H1 (cell line): Measurements from ENCODE around the gene IRAG1. TPM values are rescaled to one million over a fixed set of nuclear protein-coding genes. Genes with fewer than 3 reads are reported as not detected.

Experiments used
- CTCF ChIA-PET: fragments of 300-600 bp; sonication (Branson Sonifier 250); formaldehyde crosslinking; loops from one replicate; lab custom pipeline; 2021; ENCODE audit not compliant: partially characterized antibody; lab: Charles Lee
- POLR2A ChIA-PET: fragments of 300-600 bp; sonication (Branson Sonifier 250); formaldehyde crosslinking; loops from one replicate; lab custom pipeline; 2021; ENCODE audit warnings: inconsistent platforms; ENCODE audit not compliant: partially characterized antibody; lab: Charles Lee
- DNase-seq, 2 experiments: peaks; one replicate each; pipeline versions ENCODE4 v3.0.0 to v3.0.0-alpha.2; 2010 to 2022; ENCODE audit warnings: low spot score in 2 of 2, low read depth in 1 of 2, mixed read lengths in 1 of 2
- FAIRE-seq: peaks from 2 replicates; lab custom pipeline; 2011; peaks lifted over from hg19 to GRCh38; lab: Jason Lieb, UNC
- H2AFZ ChIP-seq: 2 replicates; pipeline ENCODE4 v1.8.1; 2012; ENCODE audit warnings: low read length, inconsistent platforms
- H2AK5ac ChIP-seq: 2 replicates; pipeline ENCODE4 v1.6.1; 2013; ENCODE audit warnings: low read depth, low read length
- H2BK120ac ChIP-seq: replicated peaks from 2 replicates; pipeline ENCODE3; 2013; ENCODE audit warnings: low read depth, low read length, inconsistent platforms
- H2BK12ac ChIP-seq: 2 replicates; pipeline ENCODE4 v1.6.1; 2013; ENCODE audit warnings: low read depth, low read length
- H2BK15ac ChIP-seq: 2 replicates; pipeline ENCODE4 v1.6.1; 2013; ENCODE audit warnings: low read length
- H2BK20ac ChIP-seq: 2 replicates; pipeline ENCODE4 v1.6.1; 2013; ENCODE audit warnings: low read length
- H2BK5ac ChIP-seq: 2 replicates; pipeline ENCODE4 v1.6.1; 2013; ENCODE audit warnings: low read depth, low read length
- H3K14ac ChIP-seq: 2 replicates; pipeline ENCODE4 v1.6.1; 2013; ENCODE audit warnings: inconsistent platforms; ENCODE audit not compliant: insufficient read length
- H3K18ac ChIP-seq: 2 replicates; pipeline ENCODE4 v1.6.1; 2013; ENCODE audit warnings: low read length; ENCODE audit errors: extremely low read depth
- H3K23ac ChIP-seq: 2 replicates; pipeline ENCODE4 v1.6.1; 2013; ENCODE audit warnings: inconsistent platforms; ENCODE audit not compliant: insufficient read length
- H3K23me2 ChIP-seq: 2 replicates; pipeline ENCODE4 v1.6.1; 2013; ENCODE audit warnings: low read depth, low read length
- H3K27ac ChIP-seq: 2 replicates; pipeline ENCODE4 v1.6.1; 2011; ENCODE audit warnings: low read depth, low read length, inconsistent platforms
- H3K27me3 ChIP-seq, 4 experiments: replicated peaks in 1 of 4; 1 replicate in 1 of 4; 2 replicates in 3 of 4; pipeline versions ENCODE4 v1.6.1 to v1.8.1; 2011 to 2013; ENCODE audit warnings: low read length in 3 of 4, mild to moderate bottlenecking in 3 of 4, inconsistent platforms in 2 of 4, mixed read lengths in 2 of 4, moderate library complexity in 1 of 4; ENCODE audit not compliant: control insufficient read depth in 3 of 4, insufficient read depth in 3 of 4; ENCODE audit errors: extremely low read depth in 1 of 4
- H3K36me3 ChIP-seq, 4 experiments: 2 replicates each; pipeline versions ENCODE4 v1.6.1 to v1.8.1; 2011 to 2013; ENCODE audit warnings: mild to moderate bottlenecking in 4 of 4, low read length in 3 of 4, moderate library complexity in 2 of 4, control low read depth in 1 of 4, inconsistent platforms in 1 of 4; ENCODE audit not compliant: insufficient read depth in 4 of 4, control insufficient read depth in 2 of 4
- H3K4ac ChIP-seq: replicated peaks from 2 replicates; pipeline ENCODE3; 2013; ENCODE audit warnings: low read length, low read depth, mixed read lengths, inconsistent platforms; ENCODE audit not compliant: insufficient read length
- H3K4me1 ChIP-seq, 4 experiments: replicated peaks in 1 of 4; 1 replicate in 1 of 4; 2 replicates in 3 of 4; pipeline versions ENCODE4 v1.6.1 to v1.8.1; 2011 to 2013; ENCODE audit warnings: low read length in 3 of 4, inconsistent platforms in 2 of 4, mixed read lengths in 1 of 4; ENCODE audit not compliant: insufficient read depth in 4 of 4, control insufficient read depth in 3 of 4
- H3K4me2 ChIP-seq, 2 experiments: 2 replicates each; pipeline versions ENCODE4 v1.6.1 to v1.8.1; 2011 to 2013; ENCODE audit warnings: low read depth in 2 of 2, low read length in 2 of 2, control low read depth in 1 of 2, inconsistent platforms in 1 of 2, mild to moderate bottlenecking in 1 of 2; ENCODE audit not compliant: insufficient read depth in 1 of 2
- H3K4me3 ChIP-seq, 4 experiments: fragments of 200-600, 300-600 bp in 1 of 4; sonication (generic), shearing (Covaris generic), sonication (Bioruptor Twin) in 1 of 4; 2 replicates each; pipeline versions ENCODE4 v1.5.1 to v1.8.1; 2011 to 2016; ENCODE audit warnings: low read length in 4 of 4, low read depth in 3 of 4, control low read depth in 2 of 4, inconsistent platforms in 2 of 4, mild to moderate bottlenecking in 2 of 4, mixed read lengths in 1 of 4, moderate library complexity in 1 of 4; ENCODE audit not compliant: insufficient read depth in 2 of 4; ENCODE audit errors: extremely low read depth in 1 of 4
- H3K56ac ChIP-seq: replicated peaks from 2 replicates; pipeline ENCODE3; 2013; ENCODE audit warnings: low read depth, mild to moderate bottlenecking, mixed read lengths, low read length, inconsistent platforms; ENCODE audit not compliant: insufficient read length
- H3K79me1 ChIP-seq: 2 replicates; pipeline ENCODE4 v1.6.1; 2013; ENCODE audit warnings: low read depth, low read length, control low read depth
- H3K79me2 ChIP-seq, 2 experiments: 2 replicates each; pipeline versions ENCODE4 v1.6.1 to v1.8.1; 2012 to 2013; ENCODE audit warnings: low read length in 2 of 2, mild to moderate bottlenecking in 2 of 2, inconsistent platforms in 1 of 2; ENCODE audit not compliant: insufficient read depth in 2 of 2, control insufficient read depth in 1 of 2
- H3K9ac ChIP-seq, 4 experiments: replicated peaks in 1 of 4; 1 replicate in 1 of 4; 2 replicates in 3 of 4; pipeline versions ENCODE4 v1.6.1 to v1.8.1; 2011 to 2013; ENCODE audit warnings: low read depth in 3 of 4, low read length in 3 of 4, control low read depth in 2 of 4, mild to moderate bottlenecking in 2 of 4, moderate library complexity in 2 of 4, inconsistent platforms in 1 of 4; ENCODE audit errors: extremely low read depth in 1 of 4
- H3K9me3 ChIP-seq, 2 experiments: 2 replicates each; pipeline versions ENCODE4 v1.6.1 to v1.8.1; 2012 to 2013; ENCODE audit warnings: mild to moderate bottlenecking in 2 of 2, moderate library complexity in 2 of 2, control low read depth in 1 of 2, inconsistent platforms in 1 of 2, low read depth in 1 of 2, low read length in 1 of 2, mixed read lengths in 1 of 2; ENCODE audit not compliant: insufficient read depth in 2 of 2
- H4K20me1 ChIP-seq, 2 experiments: replicated peaks in 1 of 2; 2 replicates each; pipeline versions ENCODE3 to v1.8.1; 2011 to 2013; ENCODE audit warnings: inconsistent platforms in 2 of 2, low read length in 2 of 2, mild to moderate bottlenecking in 1 of 2; ENCODE audit not compliant: insufficient read depth in 2 of 2, control insufficient read depth in 1 of 2
- H4K5ac ChIP-seq: 2 replicates; pipeline ENCODE4 v1.6.1; 2013; ENCODE audit warnings: low read length, low read depth, mixed read lengths, inconsistent platforms; ENCODE audit not compliant: insufficient read length
- H4K8ac ChIP-seq: 2 replicates; pipeline ENCODE4 v1.8.0; 2013; ENCODE audit warnings: mild to moderate bottlenecking, moderate library complexity, low read length, inconsistent platforms; ENCODE audit not compliant: insufficient read depth; ENCODE audit errors: extremely low read depth
- H4K91ac ChIP-seq: replicated peaks from 2 replicates; pipeline ENCODE3; 2013; ENCODE audit warnings: low read length, mixed read lengths, inconsistent platforms; ENCODE audit not compliant: insufficient read length
- CEBPB ChIP-seq: IDR thresholded peaks from 2 replicates; pipeline ENCODE4 v1.6.1; 2012; ENCODE audit warnings: low read depth, low read length
- GABPA ChIP-seq: IDR thresholded peaks from 2 replicates; pipeline ENCODE4 v1.6.1; 2011; ENCODE audit warnings: mild to moderate bottlenecking, low read length, moderate library complexity, borderline replicate concordance; ENCODE audit not compliant: insufficient read depth
- JUND ChIP-seq: IDR thresholded peaks from 2 replicates; pipeline ENCODE4 v1.6.1; 2011; ENCODE audit warnings: mild to moderate bottlenecking, improper control_type of control experiment, low read length
- SP4 ChIP-seq: IDR thresholded peaks from 2 replicates; pipeline ENCODE4 v1.6.1; 2012; ENCODE audit warnings: low read length, inconsistent platforms
- SRF ChIP-seq: IDR thresholded peaks from 2 replicates; pipeline ENCODE4 v1.6.1; 2011; ENCODE audit warnings: mild to moderate bottlenecking, low read depth, low read length, moderate library complexity
- polyA plus RNA-seq, 7 experiments: library from polyadenylated mRNA; depleted of rRNA in 3 of 7; stranded (reverse) in 5 of 7; unstranded in 2 of 7; fragments of >200 nt in 5 of 7; fragments of 200-250 nt in 2 of 7; gene quantifications; 1 replicate in 5 of 7; 2 replicates in 1 of 7; 4 replicates in 1 of 7; pipeline versions ENCODE4 v1.2.1 to v1.2.3, GENCODE V29; 2011 to 2013; ENCODE audit warnings: missing spikeins in 2 of 7, mixed read lengths in 2 of 7
- total RNA-seq: library from RNA; stranded (reverse); fragmentation: NEBNext Ultra II Directional; extraction: Animal tissue kit (Norgen Biotek cat#: 25700); gene quantifications from 2 replicates; pipeline ENCODE4 v1.2.1, GENCODE V29; 2021
- TF ChIP-seq, protein P1 (sequence below): IDR thresholded peaks from 2 replicates; pipeline ENCODE4 v1.6.1; 2011; ENCODE audit warnings: low read length, improper control_type of control experiment

The IRAG1 gene
- total and polyA plus RNA-seq, 2 of the 8 experiments (the other 6 are each of a cell fraction or from before 2014, with no cell fraction given), result 1.8 to 2.7 TPM

GRCh38 chr11:10663365-10663764, 30.2 kb downstream of the IRAG1 start:
- H3K23ac ChIP-seq, result no peak overlapping the region
- POLR2A ChIA-PET, result no interaction called here
- no peak overlapping the region for H4K91ac ChIP-seq
- no peak overlapping the region for H4K5ac ChIP-seq
- no peak overlapping the region for H2BK120ac ChIP-seq
- H3K9me3 ChIP-seq, result no peaks in the 10 kb centered on the region
- H3K36me3 ChIP-seq, result no peaks in the 10 kb centered on the region
- CTCF ChIA-PET, result interaction anchor here (1.0 to 10.1 kb wide), 10 partner anchors 10 to 267 kb away, joined by 3 to 92 read pairs (median 4); no protein-coding TSS in a partner anchor
- H3K4me1 ChIP-seq, result no peaks in the 10 kb centered on the region
- no peak overlapping the region for H3K4ac ChIP-seq
- no peak overlapping the region for H2BK20ac ChIP-seq
- no peak overlapping the region for H3K4me2 ChIP-seq
- H3K79me2 ChIP-seq, result no peaks in the 10 kb centered on the region
- no peak overlapping the region for H2BK5ac ChIP-seq
- H3K79me1 ChIP-seq, result no peaks in the 10 kb centered on the region
- H3K56ac ChIP-seq, result no peak overlapping the region
- H2BK15ac ChIP-seq, result no peak overlapping the region
- H3K4me3 ChIP-seq, result no peak overlapping the region
- no peak overlapping the region for H2BK12ac ChIP-seq
- DNase-seq (no peak), FAIRE-seq (no peak)
- H4K20me1 ChIP-seq, result no peaks in the 10 kb centered on the region
- H2AFZ ChIP-seq, result no peak overlapping the region
- no peaks in the 10 kb centered on the region; the same call in 1 of the 2 replicates for H3K23me2 ChIP-seq
- no peak overlapping the region for H2AK5ac ChIP-seq
- no peaks in the 10 kb centered on the region for H3K27me3 ChIP-seq
- H3K27ac ChIP-seq, result no peak overlapping the region
- no peak overlapping the region for H3K14ac ChIP-seq
- no peak overlapping the region for H4K8ac ChIP-seq
- no peak overlapping the region for H3K9ac ChIP-seq
- H3K18ac ChIP-seq, result no peak overlapping the region
- TF ChIP-seq SRF (no peak), CEBPB (no peak), SP4 (no peak), GABPA (no peak), JUND (no peak)
- TF ChIP-seq, protein P1, sequence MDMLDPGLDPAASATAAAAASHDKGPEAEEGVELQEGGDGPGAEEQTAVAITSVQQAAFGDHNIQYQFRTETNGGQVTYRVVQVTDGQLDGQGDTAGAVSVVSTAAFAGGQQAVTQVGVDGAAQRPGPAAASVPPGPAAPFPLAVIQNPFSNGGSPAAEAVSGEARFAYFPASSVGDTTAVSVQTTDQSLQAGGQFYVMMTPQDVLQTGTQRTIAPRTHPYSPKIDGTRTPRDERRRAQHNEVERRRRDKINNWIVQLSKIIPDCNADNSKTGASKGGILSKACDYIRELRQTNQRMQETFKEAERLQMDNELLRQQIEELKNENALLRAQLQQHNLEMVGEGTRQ, result no peak
